ENCODE results near the gene ANKK1.

Gene ANKK1

GRCh38 chr11:113401718-113402117, 14.1 kb downstream of the ANKK1 start:
- no peak overlapping the region for H2AFZ ChIP-seq (ENCODE audit: low read depth)
- no peaks in the 10 kb centered on the region for H4K20me1 ChIP-seq (ENCODE audit: insufficient read depth)
- H3K9ac ChIP-seq, result no peak overlapping the region
- no peaks in the 10 kb centered on the region for H3K4me1 ChIP-seq (ENCODE audit: low read depth, poor library complexity, severe bottlenecking)
- no peaks in the 10 kb centered on the region for H3K36me3 ChIP-seq (ENCODE audit: insufficient read depth)
- no peak overlapping the region for H3K4me2 ChIP-seq
- TF ChIP-seq CTCF (conservative IDR thresholded peaks at IDR 0.05; ENCODE audit: low read depth, low read length), result no peak
- H3K79me2 ChIP-seq (ENCODE audit: insufficient read depth, low read depth), result no peaks in the 10 kb centered on the region
- H3K4me3 ChIP-seq (IDR thresholded peaks at IDR 0.05; ENCODE audit: insufficient read depth, low read depth, low read length), result no peak overlapping the region
- no peak overlapping the region for H3K27ac ChIP-seq
- no peaks in the 10 kb centered on the region for H3K27me3 ChIP-seq (ENCODE audit: insufficient read depth, low read depth)

- TF ChIP-seq CTCF (conservative IDR thresholded peaks at IDR 0.05; ENCODE audit: low read depth, low read length), result no peak
- Histone ChIP-seq H3K4me2 (no peak overlapping the region), H3K27me3 (ENCODE audit: insufficient read depth, low read depth) (no peaks in the 10 kb centered on the region)
Observed at GRCh38 chr11:113404859-113405430, 17.4 kb downstream of the ANKK1 start.

GRCh38 chr11:113405724-113406478, 18.3 kb downstream of the ANKK1 start:
- H2AFZ ChIP-seq (ENCODE audit: low read depth), result no peak overlapping the region
- no peaks in the 10 kb centered on the region for H3K36me3 ChIP-seq (ENCODE audit: insufficient read depth)
- TF ChIP-seq CTCF (conservative IDR thresholded peaks at IDR 0.05; ENCODE audit: low read depth, low read length), result no peak
- no peaks in the 10 kb centered on the region for H3K27me3 ChIP-seq (ENCODE audit: insufficient read depth, low read depth)
- H3K4me2 ChIP-seq, result no peak overlapping the region
- H3K79me2 ChIP-seq (ENCODE audit: insufficient read depth, low read depth), result no peaks in the 10 kb centered on the region
- H4K20me1 ChIP-seq (ENCODE audit: insufficient read depth), result no peaks in the 10 kb centered on the region
- H3K4me3 ChIP-seq (IDR thresholded peaks at IDR 0.05; ENCODE audit: insufficient read depth, low read depth, low read length), result no peak overlapping the region
- no peak overlapping the region for H3K27ac ChIP-seq
- no peak overlapping the region for H3K9ac ChIP-seq
- H3K4me1 ChIP-seq (ENCODE audit: low read depth, poor library complexity, severe bottlenecking), result no peaks in the 10 kb centered on the region

More at GRCh38 chr11:113404859-113405430, 17.4 kb downstream of the ANKK1 start:
- no peaks in the 10 kb centered on the region for H3K79me2 ChIP-seq (ENCODE audit: insufficient read depth, low read depth)
- H3K9ac ChIP-seq, result no peak overlapping the region
- no peak overlapping the region for H2AFZ ChIP-seq (ENCODE audit: low read depth)
- no peak overlapping the region for H3K27ac ChIP-seq
- H3K4me3 ChIP-seq (IDR thresholded peaks at IDR 0.05; ENCODE audit: insufficient read depth, low read depth, low read length), result no peak overlapping the region
- H3K36me3 ChIP-seq (ENCODE audit: insufficient read depth), result no peaks in the 10 kb centered on the region
- H4K20me1 ChIP-seq (ENCODE audit: insufficient read depth), result no peaks in the 10 kb centered on the region
- no peaks in the 10 kb centered on the region for H3K4me1 ChIP-seq (ENCODE audit: low read depth, poor library complexity, severe bottlenecking)

GRCh38 chr11:113407163-113407562, 19.6 kb downstream of the ANKK1 start:
- no peaks in the 10 kb centered on the region for H3K4me1 ChIP-seq (ENCODE audit: low read depth, poor library complexity, severe bottlenecking)
- H4K20me1 ChIP-seq (ENCODE audit: insufficient read depth), result no peaks in the 10 kb centered on the region
- H3K4me3 ChIP-seq (IDR thresholded peaks at IDR 0.05; ENCODE audit: insufficient read depth, low read depth, low read length), result no peak overlapping the region
- no peaks in the 10 kb centered on the region for H3K27me3 ChIP-seq (ENCODE audit: insufficient read depth, low read depth)
- no peaks in the 10 kb centered on the region for H3K79me2 ChIP-seq (ENCODE audit: insufficient read depth, low read depth)
- H3K9ac ChIP-seq, result no peak overlapping the region
- H2AFZ ChIP-seq (ENCODE audit: low read depth), result no peak overlapping the region
- no peak overlapping the region for H3K27ac ChIP-seq
- H3K36me3 ChIP-seq (ENCODE audit: insufficient read depth), result no peaks in the 10 kb centered on the region
- TF ChIP-seq CTCF (conservative IDR thresholded peaks at IDR 0.05; ENCODE audit: low read depth, low read length), result no peak
- H3K4me2 ChIP-seq, result no peak overlapping the region

Data from KMS-11 (cell line).